Naive B cell (primary cell): ENCODE results near the gene KIF5A. TPM values are rescaled to one million over a fixed set of nuclear protein-coding genes. Genes with fewer than 3 reads are reported as not detected.
"Not testable (repeated sequence)": the region's sequence is repeated elsewhere in the genome, so short reads cannot be mapped to it uniquely, and the experiment has no call there.

Experiments
- ATAC-seq, 2 donors: fragments of 150-1000 bp; cut with Tn5 transposase; 2 replicates each; pipeline ENCODE4 v1.10.0; 2021; ENCODE audit warnings: low read depth in 2 of 2, mild to moderate bottlenecking in 2 of 2, moderate library complexity in 2 of 2
- DNase-seq: peaks from one replicate; pipeline ENCODE4 v3.0.0; 2022
- H3K27ac Mint-ChIP-seq, 6 donors: one replicate each; pipeline ENCODE4 v1.8.0; 2020 to 2022; ENCODE audit warnings: mild to moderate bottlenecking in 6 of 6, mixed read lengths in 6 of 6, moderate library complexity in 5 of 6, inconsistent platforms in 2 of 6
- H3K27me3 Mint-ChIP-seq, 3 donors: one replicate each; pipeline ENCODE4 v1.8.0; 2021 to 2022; ENCODE audit warnings: mixed read lengths in 3 of 3, mild to moderate bottlenecking in 1 of 3
- H3K36me3 Mint-ChIP-seq, 2 donors: one replicate each; pipeline ENCODE4 v1.8.0; 2020 to 2022; ENCODE audit warnings: mixed read lengths in 2 of 2, inconsistent platforms in 1 of 2, mild to moderate bottlenecking in 1 of 2
- H3K4me1 Mint-ChIP-seq, 3 donors: one replicate each; pipeline ENCODE4 v1.8.0; 2020 to 2022; ENCODE audit warnings: mixed read lengths in 3 of 3, inconsistent platforms in 1 of 3, mild to moderate bottlenecking in 1 of 3, moderate library complexity in 1 of 3
- H3K4me3 Mint-ChIP-seq, 8 donors: one replicate each; pipeline ENCODE4 v1.8.0; 2020 to 2022; ENCODE audit warnings: mild to moderate bottlenecking in 8 of 8, mixed read lengths in 8 of 8, moderate library complexity in 8 of 8, inconsistent platforms in 2 of 8
- H3K9me3 Mint-ChIP-seq, 7 donors: one replicate each; pipeline ENCODE4 v1.8.0; 2020 to 2022; ENCODE audit warnings: mixed read lengths in 7 of 7, mild to moderate bottlenecking in 5 of 7, inconsistent platforms in 2 of 7, moderate library complexity in 1 of 7
- polyA plus RNA-seq, 6 donors: library from polyadenylated mRNA; unstranded; fragments of 300-500 nt; fragmentation: Illumina TruSeq; gene quantifications; one replicate each; pipeline ENCODE4 v1.2.3, GENCODE V29; 2021; ENCODE audit warnings: low read depth in 6 of 6

KIF5A gene
- polyA plus RNA-seq, 6 donors from 2014 or later = not detected

DNA sequence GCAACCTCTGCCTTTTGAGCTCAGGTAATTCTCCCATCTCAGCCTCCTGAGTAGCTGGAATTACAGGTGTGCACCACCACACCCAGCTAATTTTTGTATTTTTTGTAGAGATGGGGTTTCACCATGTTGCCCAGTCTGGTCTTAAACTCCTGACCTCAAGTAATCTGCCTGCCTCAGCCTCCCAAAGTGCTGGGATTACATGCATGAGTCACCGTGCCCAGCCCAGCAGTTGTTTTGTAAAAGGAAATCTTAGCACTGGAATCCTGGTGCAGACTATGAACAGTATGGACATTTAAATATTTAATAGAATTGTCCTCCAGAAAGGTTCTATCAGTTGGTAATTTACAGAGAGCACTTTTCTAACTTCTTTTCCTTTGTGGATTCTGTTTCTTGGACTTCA lies 11.3 kb downstream of the KIF5A start:
- H3K9me3 Mint-ChIP-seq, ATAC-seq, H3K4me3 Mint-ChIP-seq, H3K4me1 Mint-ChIP-seq, H3K27ac Mint-ChIP-seq, DNase-seq, H3K36me3 Mint-ChIP-seq: not testable (repeated sequence)
- H3K27me3 Mint-ChIP-seq = peaks cover 22 to 37% (median 36%) of the 10 kb centered on the region in 3 donors

DNA sequence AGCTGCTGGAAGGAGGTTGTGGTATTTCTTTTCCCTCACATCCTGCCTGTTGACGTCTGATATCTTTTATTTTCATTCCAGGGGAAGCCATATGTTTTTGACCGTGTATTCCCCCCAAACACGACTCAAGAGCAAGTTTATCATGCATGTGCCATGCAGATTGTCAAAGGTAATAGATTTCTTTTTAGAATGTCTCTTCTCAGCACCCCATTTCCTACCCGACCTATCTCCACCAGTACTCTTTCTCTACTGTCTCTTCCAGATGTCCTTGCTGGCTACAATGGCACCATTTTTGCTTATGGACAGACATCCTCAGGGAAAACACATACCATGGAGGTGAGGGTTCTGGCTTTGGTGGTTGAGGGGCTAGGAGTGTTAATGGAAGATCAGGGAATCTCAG lies 13.5 kb downstream of the KIF5A start:
- Mint-ChIP-seq H3K27me3 (peaks cover 20 to 48% (median 40%) of the 10 kb centered on the region in 3 donors), H3K9me3 (peaks cover 0 to 2% (median 0%) of the 10 kb centered on the region in 7 donors), H3K4me3 (no peak overlapping the region), H3K4me1 (no peaks in the 10 kb centered on the region), H3K36me3 (no peaks in the 10 kb centered on the region), H3K27ac (no peak overlapping the region)
- no peak for DNase-seq
- no peak for ATAC-seq

DNA sequence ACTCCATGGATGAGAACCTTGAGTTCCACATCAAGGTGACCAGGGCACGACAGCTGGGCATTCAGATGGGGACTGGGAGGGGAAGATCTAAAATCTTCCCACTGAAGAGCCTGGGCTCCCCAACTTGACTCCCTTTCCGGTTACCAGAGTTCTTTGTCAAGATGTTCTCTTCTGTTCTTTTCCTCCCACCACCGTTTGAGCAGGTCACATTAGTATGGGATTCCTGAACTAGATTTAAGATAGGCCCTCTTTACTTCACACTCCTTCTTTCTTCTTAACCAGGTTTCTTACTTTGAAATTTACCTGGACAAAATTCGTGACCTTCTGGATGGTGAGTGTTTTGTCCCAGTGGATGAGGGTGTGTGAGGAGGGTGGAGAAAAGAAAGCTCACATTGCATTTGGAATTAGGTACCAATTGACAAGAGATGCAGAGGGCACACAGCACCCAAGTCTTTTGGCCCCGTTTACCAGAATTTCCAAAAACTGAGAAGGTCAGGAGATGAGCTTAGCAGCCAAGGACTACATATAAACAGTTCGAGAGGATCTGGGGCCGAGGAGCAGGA lies 14.4 kb downstream of the KIF5A start:
- Mint-ChIP-seq H3K27me3 (peaks cover 22 to 57% (median 49%) of the 10 kb centered on the region in 3 donors), H3K9me3 (peaks cover 0 to 2% (median 0%) of the 10 kb centered on the region in 7 donors), H3K4me1 (no peaks in the 10 kb centered on the region), H3K4me3 (no peak overlapping the region), H3K36me3 (no peaks in the 10 kb centered on the region), H3K27ac (peak overlapping the region in 1 of 6 donors; percentile 90)
- no peak for DNase-seq
- ATAC-seq = no peak

DNA sequence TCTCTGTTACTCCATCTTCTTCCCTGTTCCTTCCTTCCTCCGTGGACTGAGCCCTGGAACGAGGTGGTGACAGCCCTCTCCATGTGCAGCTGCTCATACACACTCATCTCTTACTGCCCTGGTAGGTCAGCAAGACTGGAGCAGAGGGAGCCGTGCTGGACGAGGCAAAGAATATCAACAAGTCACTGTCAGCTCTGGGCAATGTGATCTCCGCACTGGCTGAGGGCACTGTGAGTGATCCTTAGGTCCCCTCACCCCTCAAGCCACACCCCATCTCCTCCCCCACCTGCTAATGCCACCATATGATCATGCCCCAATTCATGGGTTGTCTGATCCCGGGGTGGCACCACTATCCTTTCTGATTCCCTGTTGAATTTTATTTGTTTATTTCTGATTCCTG lies 19.0 kb downstream of the KIF5A start:
- H3K36me3 Mint-ChIP-seq = no peaks in the 10 kb centered on the region

DNA sequence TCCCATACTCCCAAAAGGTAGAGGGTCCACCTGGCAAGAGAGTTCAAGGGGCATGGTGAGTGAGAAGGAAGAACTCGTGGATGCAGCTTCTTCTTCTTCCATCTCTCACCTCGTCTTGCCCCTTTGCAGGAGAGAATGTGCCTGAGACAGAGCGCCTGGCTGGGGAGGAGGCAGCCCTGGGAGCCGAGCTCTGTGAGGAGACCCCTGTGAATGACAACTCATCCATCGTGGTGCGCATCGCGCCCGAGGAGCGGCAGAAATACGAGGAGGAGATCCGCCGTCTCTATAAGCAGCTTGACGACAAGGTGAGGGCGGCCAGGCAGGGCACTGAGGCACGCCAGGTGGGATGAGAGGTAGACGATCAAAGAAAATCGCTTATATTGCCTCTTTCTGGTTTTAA lies 20.0 kb downstream of the KIF5A start:
- Mint-ChIP-seq H3K27ac (peak overlapping the region in 1 of 6 donors; percentile 37), H3K4me3 (no peak overlapping the region), H3K36me3 (no peaks in the 10 kb centered on the region), H3K27me3 (peaks cover 18 to 48% (median 45%) of the 10 kb centered on the region in 3 donors), H3K9me3 (peaks cover 0 to under 1% (median 0%) of the 10 kb centered on the region in 7 donors), H3K4me1 (no peaks in the 10 kb centered on the region)
- DNase-seq (no peak), ATAC-seq (no peak)

More for the DNA sequence above, 19.0 kb downstream of the KIF5A start:
- Mint-ChIP-seq H3K27ac (no peak overlapping the region), H3K4me1 (no peaks in the 10 kb centered on the region), H3K27me3 (peaks cover 24 to 56% (median 55%) of the 10 kb centered on the region in 3 donors), H3K9me3 (peaks cover 0 to 2% (median 0%) of the 10 kb centered on the region in 7 donors), H3K4me3 (no peak overlapping the region)
- DNase-seq = no peak
- ATAC-seq = no peak

GRCh38 chr12:57570438-57570837 lies 20.6 kb downstream of the KIF5A start:
- H3K36me3 Mint-ChIP-seq, H3K9me3 Mint-ChIP-seq, DNase-seq, ATAC-seq, H3K4me3 Mint-ChIP-seq, H3K4me1 Mint-ChIP-seq, H3K27ac Mint-ChIP-seq: not testable (repeated sequence)
- peaks cover 17 to 52% (median 45%) of the 10 kb centered on the region in 3 donors for H3K27me3 Mint-ChIP-seq

- Mint-ChIP-seq H3K27ac (peak overlapping the region in 1 of 6 donors; percentile 72), H3K27me3 (peaks cover 30 to 66% (median 48%) of the 10 kb centered on the region in 3 donors), H3K9me3 (no peaks in the 10 kb centered on the region), H3K4me1 (no peaks in the 10 kb centered on the region), H3K36me3 (no peaks in the 10 kb centered on the region), H3K4me3 (no peak overlapping the region)
- no peak for ATAC-seq
- DNase-seq = no peak
Observed at GRCh38 chr12:57571926-57572762, 22.3 kb downstream of the KIF5A start.

GRCh38 chr12:57574795-57575194 lies 25.0 kb downstream of the KIF5A start:
- Mint-ChIP-seq H3K36me3 (no peaks in the 10 kb centered on the region), H3K4me1 (no peaks in the 10 kb centered on the region), H3K4me3 (no peak overlapping the region), H3K27ac (peak overlapping the region in 1 of 6 donors; percentile 49), H3K9me3 (no peaks in the 10 kb centered on the region), H3K27me3 (peaks cover 19 to 52% (median 25%) of the 10 kb centered on the region in 3 donors)
- no peak for DNase-seq
- no peak for ATAC-seq

DNA sequence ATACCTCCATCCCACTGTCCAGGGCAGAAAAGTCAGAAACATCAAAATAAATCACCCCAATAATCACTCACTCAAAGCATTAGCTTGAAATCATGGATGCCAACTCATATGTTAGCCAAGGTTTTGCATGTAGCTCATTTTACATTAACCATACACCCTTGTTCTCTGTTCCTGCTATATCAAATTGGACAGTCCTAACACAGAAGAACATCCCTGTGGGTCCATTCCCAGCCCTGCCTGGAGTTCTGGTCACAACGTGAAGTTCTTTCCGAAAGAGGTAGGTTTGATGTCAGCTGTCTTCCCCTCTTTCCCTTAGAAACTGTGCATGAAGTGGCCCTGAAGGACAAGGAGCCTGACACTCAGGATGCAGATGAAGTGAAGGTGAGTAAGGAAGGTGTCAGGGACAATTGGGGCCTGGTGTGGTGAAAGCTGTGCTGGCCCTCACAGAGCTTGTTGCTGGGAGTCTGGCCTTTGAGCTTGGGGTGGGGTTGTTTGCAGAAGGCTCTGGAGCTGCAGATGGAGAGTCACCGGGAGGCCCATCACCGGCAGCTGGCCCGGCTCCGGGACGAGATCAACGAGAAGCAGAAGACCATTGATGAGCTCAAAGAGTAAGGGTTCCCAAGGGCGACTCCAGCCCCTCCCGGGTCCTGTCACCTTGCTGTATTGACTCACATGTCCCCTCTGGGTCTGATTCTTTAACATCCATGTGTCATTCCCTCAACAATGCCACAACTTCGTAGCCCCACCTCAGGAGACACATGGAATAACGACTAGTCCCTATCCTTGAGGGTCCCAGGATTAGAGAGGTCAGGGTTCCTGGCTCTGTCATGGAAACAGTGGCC lies 26.1 kb downstream of the KIF5A start:
- DNase-seq = no peak
- ATAC-seq = no peak
- Mint-ChIP-seq H3K27me3 (peaks cover 20 to 63% (median 30%) of the 10 kb centered on the region in 3 donors), H3K4me3 (no peak overlapping the region), H3K36me3 (no peaks in the 10 kb centered on the region), H3K9me3 (no peaks in the 10 kb centered on the region), H3K4me1 (no peaks in the 10 kb centered on the region), H3K27ac (peak overlapping the region in 1 of 6 donors; percentile 85)

DNA sequence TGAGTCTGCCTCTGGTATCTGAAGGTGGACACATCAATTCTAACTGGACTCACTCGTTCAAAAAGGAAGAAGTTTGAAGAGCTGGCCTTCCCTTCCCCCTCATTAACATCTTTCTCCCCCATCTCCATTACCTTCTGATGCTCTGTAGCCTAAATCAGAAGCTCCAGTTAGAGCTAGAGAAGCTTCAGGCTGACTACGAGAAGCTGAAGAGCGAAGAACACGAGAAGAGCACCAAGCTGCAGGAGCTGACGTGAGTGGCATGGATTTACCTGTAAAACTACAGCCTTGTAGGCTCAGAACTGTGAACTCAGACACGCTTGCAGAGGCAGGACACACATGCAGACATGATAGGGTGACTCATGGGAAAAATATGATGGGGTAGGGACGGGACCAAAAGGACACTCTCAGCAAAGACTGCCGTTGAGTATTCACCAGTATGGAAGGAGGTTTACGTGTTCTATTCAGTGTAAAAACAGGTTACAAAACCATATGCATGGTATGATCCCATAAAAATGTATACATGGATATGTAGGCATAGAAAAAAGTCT lies 26.8 kb downstream of the KIF5A start:
- H3K27me3 Mint-ChIP-seq = peaks cover 20 to 65% (median 30%) of the 10 kb centered on the region in 3 donors
- no peak overlapping the region for H3K4me3 Mint-ChIP-seq
- no peaks in the 10 kb centered on the region for H3K9me3 Mint-ChIP-seq
- DNase-seq (no peak), ATAC-seq (no peak)
- no peaks in the 10 kb centered on the region for H3K36me3 Mint-ChIP-seq
- H3K4me1 Mint-ChIP-seq = no peaks in the 10 kb centered on the region
- H3K27ac Mint-ChIP-seq = no peak overlapping the region

- Mint-ChIP-seq H3K4me1 (peaks cover 2% of the 10 kb centered on the region in 3 donors), H3K4me3 (no peak overlapping the region), H3K9me3 (no peaks in the 10 kb centered on the region), H3K27ac (no peak overlapping the region), H3K36me3 (no peaks in the 10 kb centered on the region), H3K27me3 (peaks cover 27 to 57% (median 32%) of the 10 kb centered on the region in 3 donors)
- ATAC-seq = no peak
- no peak for DNase-seq
Observed at GRCh38 chr12:57577981-57578758, 28.3 kb downstream of the KIF5A start.

GRCh38 chr12:57579011-57579410 lies 29.2 kb downstream of the KIF5A start:
- no peak for DNase-seq
- Mint-ChIP-seq H3K9me3 (no peaks in the 10 kb centered on the region), H3K4me1 (peaks cover 4 to 6% (median 5%) of the 10 kb centered on the region in 3 donors), H3K4me3 (peak overlapping the region in 1 of 8 donors; percentile 72), H3K36me3 (no peaks in the 10 kb centered on the region), H3K27me3 (peaks cover 29 to 61% (median 36%) of the 10 kb centered on the region in 3 donors), H3K27ac (peak overlapping the region in 1 of 6 donors; percentile 45)
- ATAC-seq = no peak
